ENCODE data around the gene MBNL1.
A peak's percentile ranks its signal among the peaks of the same experiment; 100 is the strongest.
"Not testable (repeated sequence)": the region's sequence is repeated elsewhere in the genome, so short reads cannot be mapped to it uniquely, and the experiment has no call there.

The MBNL1 gene

DNA sequence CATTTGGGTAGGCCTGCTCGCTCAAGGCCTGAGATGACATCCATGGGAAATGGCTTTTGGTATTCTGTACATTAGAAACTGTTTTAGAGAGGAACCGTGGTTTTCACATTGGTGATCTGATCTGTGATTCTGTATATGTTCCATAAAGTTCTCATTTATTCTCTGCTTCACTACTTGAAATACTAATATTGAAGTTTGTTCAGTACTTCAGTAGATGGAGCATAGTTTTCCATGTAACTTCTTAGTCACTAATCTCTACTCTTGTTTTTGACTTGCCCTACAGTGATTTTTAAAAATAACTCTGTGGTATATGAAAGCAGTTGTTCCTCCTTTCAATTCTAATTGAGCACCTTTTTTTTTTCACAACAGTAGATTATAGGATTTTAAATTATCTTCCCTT, 66.5 kb downstream of the MBNL1 start:
- no peak for DNase-seq (ENCODE audit: low read depth, low spot score)
- no peak for TF ChIP-seq POLR2AphosphoS5 (IDR thresholded peaks at IDR 0.05; ENCODE audit: borderline replicate concordance, low read depth, low read length)
- no peak for TF ChIP-seq FOXP2 (optimal IDR thresholded peaks at IDR 0.05; ENCODE audit: control extremely low read depth, extremely low read length, insufficient read depth)
- TF ChIP-seq EZH2 (IDR thresholded peaks at IDR 0.05), result no peak
- H3K4me3 ChIP-seq, result no peak overlapping the region
- H3K36me3 ChIP-seq (ENCODE audit: insufficient read depth, low read length), result peaks cover 44% of the 10 kb centered on the region
- H3K27ac ChIP-seq, result no peak overlapping the region
- H3K9me3 ChIP-seq (ENCODE audit: low read depth, low read length), result no peaks in the 10 kb centered on the region
- H3K9ac ChIP-seq (ENCODE audit: insufficient read length), result no peak overlapping the region

DNA sequence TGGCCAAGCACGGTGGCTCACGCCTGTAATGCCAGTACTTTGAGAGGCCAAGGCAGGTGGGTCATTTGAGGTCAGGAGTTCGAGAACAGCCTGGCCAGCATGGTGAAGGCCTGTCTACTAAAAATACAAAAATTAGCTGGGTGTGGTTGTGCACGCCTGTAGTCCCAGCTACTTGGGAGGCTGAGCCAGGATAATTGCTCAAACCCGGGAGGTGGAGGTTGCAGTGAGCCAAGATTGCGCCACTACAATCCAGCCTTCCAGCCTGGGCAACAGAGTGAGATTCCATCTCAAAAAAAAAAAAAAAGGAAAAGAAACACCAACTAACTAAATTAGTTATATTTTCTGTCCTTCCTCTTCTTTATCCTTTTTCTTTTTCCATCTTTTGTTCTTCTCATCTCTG, 68.6 kb downstream of the MBNL1 start:
- H3K4me3 ChIP-seq; H3K9ac ChIP-seq (ENCODE audit: insufficient read length); H3K9me3 ChIP-seq (ENCODE audit: low read depth, low read length); H3K27ac ChIP-seq; DNase-seq (ENCODE audit: low read depth, low spot score): not testable (repeated sequence)
- peaks cover 60% of the 10 kb centered on the region for H3K36me3 ChIP-seq (ENCODE audit: insufficient read depth, low read length)

DNA sequence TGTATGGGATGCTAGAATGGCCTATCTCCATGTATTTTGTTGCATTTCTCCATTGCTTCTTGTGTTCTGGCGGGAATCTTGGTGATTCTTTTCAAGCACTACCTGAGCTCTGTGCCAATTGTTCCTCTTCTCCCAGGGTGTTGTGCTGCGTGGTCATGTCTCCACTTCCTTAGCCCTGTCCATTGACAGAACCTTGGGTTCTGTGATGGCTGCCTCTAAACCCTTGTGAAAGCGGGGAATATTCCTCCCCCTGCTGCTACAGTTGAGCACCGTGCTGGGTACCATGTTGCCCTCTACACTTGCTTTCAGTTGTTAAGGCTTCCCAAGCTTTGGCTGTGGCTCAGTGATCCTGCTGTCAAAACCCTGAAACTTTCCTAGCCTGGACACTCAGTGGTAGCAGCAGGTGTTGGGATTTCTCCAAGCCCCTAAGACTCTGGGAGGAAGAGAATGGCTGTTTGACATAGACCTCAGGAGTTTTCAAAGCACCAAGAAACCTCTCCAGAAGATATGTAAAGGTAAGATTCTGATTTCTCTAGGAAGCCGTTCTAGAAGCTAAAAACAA, 69.5 kb downstream of the MBNL1 start:
- DNase-seq (ENCODE audit: low read depth, low spot score), result no peak
- Histone ChIP-seq H3K9me3 (ENCODE audit: low read depth, low read length) (no peaks in the 10 kb centered on the region), H3K27ac (no peak overlapping the region), H3K36me3 (ENCODE audit: insufficient read depth, low read length) (peaks cover 64% of the 10 kb centered on the region), H3K9ac (ENCODE audit: insufficient read length) (no peak overlapping the region), H3K4me3 (no peak overlapping the region)
- TF ChIP-seq EZH2 (IDR thresholded peaks at IDR 0.05), result no peak
- TF ChIP-seq POLR2AphosphoS5 (IDR thresholded peaks at IDR 0.05; ENCODE audit: borderline replicate concordance, low read depth, low read length), result no peak
- no peak for TF ChIP-seq FOXP2 (optimal IDR thresholded peaks at IDR 0.05; ENCODE audit: control extremely low read depth, extremely low read length, insufficient read depth)

DNA sequence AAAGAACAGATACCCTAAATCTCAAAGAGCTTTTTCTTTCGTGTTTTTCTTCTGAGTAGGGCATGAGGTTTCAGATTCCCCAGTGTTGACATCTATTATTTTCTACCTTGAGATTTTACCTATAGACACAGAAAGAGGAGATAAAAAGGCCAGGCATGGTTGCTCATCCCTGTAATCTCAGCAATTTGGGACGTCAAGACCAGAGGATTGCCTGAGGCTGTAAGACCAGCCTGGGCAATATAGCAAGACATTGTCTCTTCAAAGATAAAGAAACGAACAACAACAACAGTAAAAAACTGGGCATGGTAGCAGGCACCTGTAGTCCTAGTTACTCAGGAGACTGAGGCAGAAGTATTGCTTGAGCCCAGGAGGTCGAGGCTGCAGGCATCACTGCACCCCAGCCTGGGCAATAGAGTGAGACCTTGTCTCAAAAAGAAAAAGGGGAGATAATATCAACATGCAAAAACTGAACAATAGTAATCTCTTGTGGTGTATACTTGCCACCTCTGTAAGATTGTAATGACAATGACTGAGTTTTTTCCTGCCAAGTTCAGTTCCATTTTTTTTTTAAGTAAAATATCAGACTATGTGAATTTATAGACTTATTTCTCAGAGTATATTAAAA, 71.3 kb downstream of the MBNL1 start:
- Histone ChIP-seq H3K9ac (ENCODE audit: insufficient read length) (no peak overlapping the region), H3K4me3 (no peak overlapping the region), H3K36me3 (ENCODE audit: insufficient read depth, low read length) (peaks cover 59% of the 10 kb centered on the region)

DNA sequence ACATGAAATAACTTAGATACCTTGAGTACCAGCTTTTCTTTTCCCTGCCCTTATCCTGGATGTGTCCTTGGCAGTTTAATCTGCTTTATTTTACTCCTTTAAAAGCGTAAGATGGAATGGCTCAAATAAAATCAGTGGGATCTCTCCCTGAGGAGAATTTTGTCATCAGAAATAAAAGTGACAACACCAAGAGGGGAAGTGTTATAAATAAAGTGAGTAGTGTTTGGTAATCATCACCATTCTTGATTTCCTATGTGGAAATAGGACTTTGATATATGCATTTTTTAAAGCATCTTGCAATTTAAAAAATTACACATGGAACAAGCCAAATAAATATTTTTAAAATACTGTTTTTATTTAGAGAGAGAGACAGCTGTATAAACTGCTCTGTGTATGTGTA, 76.5 kb downstream of the MBNL1 start:
- Histone ChIP-seq H3K27ac (peak overlapping the region; percentile 29; the same call in 1 of the 2 replicates), H3K9ac (ENCODE audit: insufficient read length) (no peak overlapping the region), H3K4me3 (no peak overlapping the region), H3K36me3 (ENCODE audit: insufficient read depth, low read length) (peaks cover 43% of the 10 kb centered on the region), H3K9me3 (ENCODE audit: low read depth, low read length) (no peaks in the 10 kb centered on the region)
- DNase-seq (ENCODE audit: low read depth, low spot score), result no peak
- TF ChIP-seq EZH2 (IDR thresholded peaks at IDR 0.05), result no peak
- TF ChIP-seq FOXP2 (optimal IDR thresholded peaks at IDR 0.05; ENCODE audit: control extremely low read depth, extremely low read length, insufficient read depth), result no peak
- TF ChIP-seq POLR2AphosphoS5 (IDR thresholded peaks at IDR 0.05; ENCODE audit: borderline replicate concordance, low read depth, low read length), result no peak

More for the DNA sequence above, 71.3 kb downstream of the MBNL1 start:
- Histone ChIP-seq H3K27ac (no peak overlapping the region), H3K9me3 (ENCODE audit: low read depth, low read length) (no peaks in the 10 kb centered on the region)
- no peak for DNase-seq (ENCODE audit: low read depth, low spot score)
- TF ChIP-seq EZH2 (IDR thresholded peaks at IDR 0.05) (no peak), FOXP2 (optimal IDR thresholded peaks at IDR 0.05; ENCODE audit: control extremely low read depth, extremely low read length, insufficient read depth) (no peak), POLR2AphosphoS5 (IDR thresholded peaks at IDR 0.05; ENCODE audit: borderline replicate concordance, low read depth, low read length) (no peak)

DNA sequence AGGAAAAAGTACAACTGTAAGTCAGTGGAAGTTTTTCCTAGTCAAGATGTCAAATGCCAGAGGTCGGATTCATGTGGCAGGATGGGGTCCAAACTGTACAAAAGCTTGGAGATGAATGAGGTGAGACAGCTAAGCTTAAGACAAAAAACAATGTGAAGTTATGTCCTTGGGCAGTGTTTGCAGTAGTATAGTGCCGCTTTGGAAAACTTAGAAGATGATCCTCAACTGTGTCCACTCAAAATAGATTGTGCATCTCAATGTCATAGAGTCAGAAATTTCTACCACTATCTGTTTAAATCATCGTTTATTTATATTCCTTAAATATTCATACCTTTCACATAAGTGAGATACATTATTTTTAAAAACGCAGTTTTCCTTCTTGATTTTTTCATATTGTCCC, 77.3 kb downstream of the MBNL1 start:
- H3K36me3 ChIP-seq (ENCODE audit: insufficient read depth, low read length), result peaks cover 34% of the 10 kb centered on the region
- H3K27ac ChIP-seq, result no peak overlapping the region
- DNase-seq (ENCODE audit: low read depth, low spot score), result no peak
- TF ChIP-seq POLR2AphosphoS5 (IDR thresholded peaks at IDR 0.05; ENCODE audit: borderline replicate concordance, low read depth, low read length), result no peak
- no peak for TF ChIP-seq EZH2 (IDR thresholded peaks at IDR 0.05)
- no peak for TF ChIP-seq FOXP2 (optimal IDR thresholded peaks at IDR 0.05; ENCODE audit: control extremely low read depth, extremely low read length, insufficient read depth)
- H3K9ac ChIP-seq (ENCODE audit: insufficient read length), result no peak overlapping the region
- H3K4me3 ChIP-seq, result no peak overlapping the region
- no peaks in the 10 kb centered on the region for H3K9me3 ChIP-seq (ENCODE audit: low read depth, low read length)

DNA sequence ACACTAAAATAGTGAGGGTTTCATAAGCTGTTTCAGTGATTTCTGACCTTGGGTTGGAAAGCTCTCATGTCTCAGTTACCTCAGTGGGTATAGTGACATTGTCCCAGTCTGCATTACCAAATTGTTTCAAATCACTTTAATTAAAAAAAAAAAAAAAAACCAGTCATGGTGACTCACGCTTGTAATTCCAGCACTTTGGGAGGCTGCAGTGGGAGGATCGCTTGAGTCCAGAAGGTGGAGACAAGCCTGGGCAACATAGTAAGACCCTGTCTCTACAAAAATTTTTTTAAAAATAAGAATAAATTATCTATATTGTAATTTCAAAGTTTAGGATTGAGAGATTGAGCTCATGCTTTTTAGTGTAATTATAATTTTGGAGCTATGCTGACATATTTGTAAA, 78.0 kb downstream of the MBNL1 start:
- TF ChIP-seq EZH2 (IDR thresholded peaks at IDR 0.05) (no peak), FOXP2 (optimal IDR thresholded peaks at IDR 0.05; ENCODE audit: control extremely low read depth, extremely low read length, insufficient read depth) (no peak)
- Histone ChIP-seq H3K9me3 (ENCODE audit: low read depth, low read length) (no peaks in the 10 kb centered on the region), H3K27ac (no peak overlapping the region), H3K4me3 (no peak overlapping the region), H3K9ac (ENCODE audit: insufficient read length) (no peak overlapping the region), H3K36me3 (ENCODE audit: insufficient read depth, low read length) (peaks cover 32% of the 10 kb centered on the region)
- no peak for DNase-seq (ENCODE audit: low read depth, low spot score)

DNA sequence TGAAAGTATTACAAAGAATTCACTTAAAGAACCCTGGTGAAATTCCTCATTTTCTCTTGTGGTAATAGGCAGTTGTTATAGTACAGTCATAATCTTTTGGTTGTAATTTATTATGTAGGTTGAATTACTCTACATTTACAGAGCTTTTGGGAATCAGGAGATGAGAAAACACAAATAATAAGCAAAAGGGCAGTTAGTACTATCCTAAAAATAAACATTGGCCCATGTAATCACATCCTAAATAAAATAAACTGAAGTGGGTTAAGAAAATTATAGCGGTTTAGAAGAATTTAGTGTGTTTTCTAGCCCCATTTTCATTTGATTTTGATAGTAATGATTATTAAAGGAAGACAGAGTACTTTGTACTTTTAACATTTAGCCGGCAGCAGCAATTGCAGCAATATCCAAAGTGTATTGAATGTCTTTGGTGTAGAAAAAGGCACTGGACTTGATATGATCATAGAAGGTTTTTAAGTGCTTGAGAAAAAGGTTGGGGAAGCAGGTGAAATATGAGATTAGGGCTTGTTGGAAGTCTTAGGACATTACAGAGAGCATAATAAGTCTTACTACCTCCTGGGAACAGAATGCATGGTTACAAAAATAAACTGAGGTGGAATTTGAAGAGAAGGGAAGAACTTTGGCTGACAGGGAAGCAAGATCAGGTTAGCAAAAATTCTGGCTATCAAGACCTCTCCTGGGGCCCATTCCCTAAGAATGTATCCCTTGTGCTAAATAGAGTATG, 79.9 kb downstream of the MBNL1 start:
- Histone ChIP-seq H3K9me3 (ENCODE audit: low read depth, low read length) (no peaks in the 10 kb centered on the region), H3K9ac (ENCODE audit: insufficient read length) (no peak overlapping the region), H3K36me3 (ENCODE audit: insufficient read depth, low read length) (peaks cover 16% of the 10 kb centered on the region), H3K4me3 (no peak overlapping the region), H3K27ac (0 out of 2 replicates have a peak overlapping the region, but pooled peaks have one; percentile 4)
- TF ChIP-seq EZH2 (IDR thresholded peaks at IDR 0.05) (no peak), POLR2AphosphoS5 (IDR thresholded peaks at IDR 0.05; ENCODE audit: borderline replicate concordance, low read depth, low read length) (no peak), FOXP2 (optimal IDR thresholded peaks at IDR 0.05; ENCODE audit: control extremely low read depth, extremely low read length, insufficient read depth) (no peak)
- no peak for DNase-seq (ENCODE audit: low read depth, low spot score)
